Heart left ventricle (tissue), 13 donors: ENCODE measurements around the gene RFFL.

Source experiments
- CTCF ChIP-seq, 12 donors: fragments of 200-600 bp; sonication (generic) in 4 of 12; IDR thresholded peaks; one replicate each; pipeline versions ENCODE4 v1.5.0 to v1.8.0; 2018 to 2022; ENCODE audit warnings: antibody characterized with exemption in 12 of 12, mild to moderate bottlenecking in 5 of 12
- POLR2A ChIP-seq, 2 donors: fragments of 450-650 bp; IDR thresholded peaks; one replicate each; pipeline ENCODE4 v1.6.1; 2017; ENCODE audit warnings: antibody characterized with exemption in 2 of 2, mild to moderate bottlenecking in 2 of 2, moderate library complexity in 2 of 2
- donor health status: ischemic (EF 13 %, LVEDD 7.1; RV severe dilation, severe dysfunction).
- donor health status: DM: no; HTN: yes; CAD: no.
- donor health status: DM: no; HTN: no; CAD: no.
- donor health status: ischemic (EF 25% LVEDD 6.9; RV normal size, moderate dysfunction).
- donor health status: ischemic (EF 25% LVEDD 5.7; RV mildly dilated, moderate dysfunction).
- donor health status: ischemic (EF 35%, LVEDD 5.7; RV mildly dilated, moderate dysfunction).
- donor health status: nonischemic (EF 11% LVEDD 7.7; RV severe dilation, severe dysfunction).
- donor health status: DM: yes; HTN: yes; CAD: no.
- donor health status: PGD.
- donor health status: ischemic (EF 29% LVEDD 5.4; RV normal size, mild dysfunction).
- donor health status: nonischemic (EF 23%, LVEDD 6.1; RV moderate dilation, normal function).

GRCh38 chr17:35074711-35075707 is 11.5 kb upstream of the RFFL start:
- no peak for TF ChIP-seq CTCF (IDR thresholded peaks at IDR 0.05)
- TF ChIP-seq POLR2A (IDR thresholded peaks at IDR 0.05) = no peak
